Kidney epithelial cell (primary cell): ENCODE results near the gene ATPAF2. TPM values are rescaled to one million over a fixed set of nuclear protein-coding genes. Genes with fewer than 3 reads are reported as not detected.

Experiments
- DNase-seq: peaks from one replicate; pipeline ENCODE4 v3.0.0-alpha.2; 2010; ENCODE audit warnings: low read depth
- H3K27me3 ChIP-seq: 2 replicates; pipeline ENCODE4 v1.6.0; 2011; ENCODE audit warnings: low read length; ENCODE audit not compliant: control insufficient read depth, insufficient read depth
- H3K36me3 ChIP-seq: 2 replicates; pipeline ENCODE4 v1.5.1; 2011; ENCODE audit warnings: low read length; ENCODE audit not compliant: control insufficient read depth, insufficient read depth
- H3K4me3 ChIP-seq: 2 replicates; pipeline ENCODE4 v1.5.1; 2011; ENCODE audit warnings: low read depth, mild to moderate bottlenecking, control low read depth, low read length
- CTCF ChIP-seq: IDR thresholded peaks from 2 replicates; pipeline ENCODE4 v1.5.1; 2011; ENCODE audit warnings: mild to moderate bottlenecking, moderate library complexity, low read length, control low read depth, inconsistent platforms; ENCODE audit not compliant: insufficient read depth, poor library complexity, severe bottlenecking
- total RNA-seq: library from RNA; depleted of rRNA; stranded (reverse); fragments of >200 nt; gene quantifications from 2 replicates; pipeline ENCODE4 v1.2.3, GENCODE V29; 2015

Gene ATPAF2
- total RNA-seq, 1 donor from 2014 or later, result 32.3 TPM

- TF ChIP-seq CTCF, result no peak
- H3K27me3 ChIP-seq, result no peaks in the 10 kb centered on the region
- DNase-seq, result no peak
- peaks cover 1% of the 10 kb centered on the region for H3K36me3 ChIP-seq
- H3K4me3 ChIP-seq, result no peak overlapping the region
Observed at GRCh38 chr17:18015593-18015992, 23.4 kb downstream of the ATPAF2 start.

- no peaks in the 10 kb centered on the region for H3K27me3 ChIP-seq
- H3K4me3 ChIP-seq, result no peak overlapping the region
- no peak for DNase-seq
- peaks cover 1% of the 10 kb centered on the region for H3K36me3 ChIP-seq
- TF ChIP-seq CTCF, result no peak
Observed at GRCh38 chr17:18014006-18014405, 25.0 kb downstream of the ATPAF2 start.

- no peak for DNase-seq
- TF ChIP-seq CTCF, result no peak
- Histone ChIP-seq H3K27me3 (no peaks in the 10 kb centered on the region), H3K36me3 (peaks cover 1% of the 10 kb centered on the region), H3K4me3 (no peak overlapping the region)
Observed at GRCh38 chr17:18011286-18011685, 27.7 kb downstream of the ATPAF2 start.

DNA sequence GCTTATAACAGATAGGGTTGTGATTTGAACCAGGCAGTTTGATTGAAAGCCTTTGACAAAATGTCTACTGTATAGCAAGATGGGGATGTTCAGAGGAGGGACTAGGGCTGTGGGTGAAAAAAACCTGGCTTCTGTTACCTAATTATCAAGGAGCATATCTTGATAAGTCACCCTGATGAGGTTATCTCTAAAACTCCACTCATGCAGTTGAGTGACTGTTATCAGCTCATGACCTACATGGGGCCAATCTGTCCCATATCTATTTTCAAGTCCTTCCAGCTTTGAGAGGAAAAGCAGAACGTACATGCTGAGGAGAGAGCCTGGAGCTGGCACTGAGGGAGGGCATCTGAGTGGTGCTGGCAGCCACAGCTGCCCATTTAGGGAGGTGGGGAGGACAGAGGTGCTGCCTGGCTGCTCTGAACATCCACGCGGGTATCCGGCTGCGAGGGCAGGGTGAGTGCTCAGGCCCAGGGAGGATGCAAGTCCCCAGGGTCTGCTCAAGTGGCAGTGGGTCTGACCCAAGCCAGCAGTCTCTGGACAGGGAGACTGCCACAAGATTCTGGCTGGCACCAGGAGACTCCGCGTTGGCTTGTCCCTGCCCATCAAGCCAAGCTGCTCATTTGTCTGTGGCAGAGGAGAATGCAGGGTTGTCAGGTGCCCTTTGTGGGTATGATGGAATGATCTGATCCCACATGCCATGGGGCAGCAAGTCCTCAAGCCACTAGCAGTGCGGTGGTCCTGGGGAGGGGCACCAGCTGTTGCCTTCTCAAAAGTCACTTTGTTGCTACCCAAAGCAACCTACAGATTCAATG lies 29.2 kb downstream of the ATPAF2 start:
- peaks cover 1% of the 10 kb centered on the region for H3K36me3 ChIP-seq
- no peak overlapping the region for H3K4me3 ChIP-seq
- no peaks in the 10 kb centered on the region for H3K27me3 ChIP-seq
- TF ChIP-seq CTCF, result no peak
- DNase-seq, result no peak

DNA sequence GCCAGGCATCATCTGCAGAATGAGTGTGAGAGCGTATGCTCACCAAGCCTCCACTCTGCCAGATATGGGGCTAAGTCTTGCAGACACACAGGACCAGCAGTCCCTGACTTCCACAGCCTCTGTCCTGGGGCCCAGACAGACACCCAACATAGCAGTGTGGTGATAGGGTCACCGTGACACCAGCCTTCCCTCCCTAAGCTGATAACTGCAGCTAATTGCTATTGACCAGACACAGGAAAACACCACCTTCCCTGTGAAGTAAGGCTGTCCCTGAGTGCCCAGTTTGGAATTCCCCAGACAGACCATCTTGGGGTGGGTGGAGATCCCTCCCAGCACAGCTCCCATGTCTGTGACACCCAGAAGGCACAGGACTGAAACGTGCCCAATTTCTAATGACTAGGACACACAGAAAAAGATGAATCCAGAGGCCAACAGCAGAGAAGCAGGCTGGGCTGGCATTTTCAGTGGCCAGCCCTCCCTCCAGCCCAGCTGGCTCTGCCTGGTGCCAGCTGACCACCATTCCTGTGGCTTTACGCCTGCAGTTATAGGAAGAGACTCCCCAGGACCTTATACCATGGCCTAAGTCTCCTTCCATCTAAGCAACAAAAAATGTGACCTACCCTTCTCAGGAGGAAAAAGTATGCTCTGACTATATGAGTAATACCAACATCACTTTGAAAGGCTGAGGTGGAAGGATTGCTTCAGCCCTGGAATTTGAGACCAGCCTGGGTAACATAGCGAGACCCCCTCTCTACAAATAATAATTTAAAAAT lies 30.3 kb downstream of the ATPAF2 start:
- no peaks in the 10 kb centered on the region for H3K27me3 ChIP-seq
- no peak for DNase-seq
- peaks cover 1% of the 10 kb centered on the region for H3K36me3 ChIP-seq
- no peak for TF ChIP-seq CTCF
- H3K4me3 ChIP-seq, result no peak overlapping the region
